ENCODE results near the gene RNMT.

The RNMT gene

DNA sequence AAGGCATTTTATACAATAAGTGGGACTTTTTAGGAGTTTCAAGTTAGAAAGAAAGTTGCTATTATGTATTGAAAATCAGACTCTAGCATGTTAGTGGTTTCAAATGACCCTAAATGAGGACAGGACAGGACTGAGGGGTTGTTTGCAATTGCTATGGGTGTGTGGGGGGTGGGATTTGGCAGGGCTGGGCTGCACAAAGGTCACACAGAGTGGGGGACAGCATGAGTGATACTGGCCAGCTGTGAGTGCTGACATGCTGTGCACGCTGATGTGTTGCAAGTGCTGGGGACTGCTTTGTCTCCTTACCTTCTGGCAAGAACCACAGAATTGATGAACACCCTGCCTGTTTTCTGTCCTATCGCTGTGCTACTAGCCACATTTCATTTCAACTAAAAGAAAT lies 29.8 kb downstream of the RNMT start:
- no peak for ATAC-seq (replicated peaks; ENCODE audit: extremely low read depth, poor library complexity, severe bottlenecking)
- Mint-ChIP-seq H3K27me3 (no peaks in the 10 kb centered on the region), H3K27ac (ENCODE audit: low read depth) (no peak overlapping the region), H3K36me3 (ENCODE audit: insufficient read depth) (peaks cover 55% of the 10 kb centered on the region), H3K4me3 (no peak overlapping the region), H3K4me1 (no peaks in the 10 kb centered on the region), H3K9me3 (no peaks in the 10 kb centered on the region)
- DNase-seq (ENCODE audit: low spot score in 2 of 2) = no peak

DNA sequence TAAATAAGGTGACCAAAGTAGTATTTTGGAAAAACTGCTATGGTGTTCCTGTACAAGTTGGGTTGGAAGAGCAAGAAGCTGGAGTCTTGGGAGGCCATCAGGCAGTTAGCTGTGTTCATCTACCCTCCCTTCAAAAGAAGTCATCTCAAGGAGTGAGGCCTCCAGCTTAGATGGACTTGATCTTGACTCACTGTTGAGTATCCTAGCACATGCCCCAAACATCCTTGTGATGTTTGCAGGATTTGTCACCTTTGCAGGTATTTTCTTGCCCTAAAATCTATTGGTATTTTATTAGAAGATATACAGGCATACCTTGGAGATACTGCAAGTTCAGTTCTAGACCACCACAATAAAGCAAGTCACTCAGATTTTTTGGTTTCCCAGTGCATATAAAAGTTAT lies 30.2 kb downstream of the RNMT start:
- ATAC-seq (replicated peaks; ENCODE audit: extremely low read depth, poor library complexity, severe bottlenecking) (no peak), DNase-seq (ENCODE audit: low spot score in 2 of 2) (no peak)
- Mint-ChIP-seq H3K4me3 (no peak overlapping the region), H3K9me3 (no peaks in the 10 kb centered on the region), H3K4me1 (no peaks in the 10 kb centered on the region), H3K27me3 (no peaks in the 10 kb centered on the region), H3K27ac (ENCODE audit: low read depth) (no peak overlapping the region), H3K36me3 (ENCODE audit: insufficient read depth) (peaks cover 53% of the 10 kb centered on the region)

DNA sequence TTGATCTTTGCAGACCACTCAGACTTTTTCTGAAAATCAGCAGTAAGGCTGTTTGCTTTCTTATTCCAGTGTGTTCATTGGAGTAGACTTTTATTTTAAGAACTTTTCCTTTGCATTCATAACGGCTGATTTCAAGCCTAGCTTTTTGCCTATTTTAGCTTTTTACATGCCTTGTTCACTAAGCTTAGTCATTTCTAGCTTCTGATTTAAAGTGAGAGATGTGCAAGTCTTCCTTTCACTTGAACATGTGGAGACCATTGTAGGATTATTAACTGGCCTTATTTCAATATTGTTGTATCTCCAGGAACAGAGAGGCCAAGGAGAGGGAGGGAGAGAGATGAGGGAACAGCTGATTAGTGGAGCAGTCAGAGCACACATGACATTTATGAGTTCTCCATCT lies 32.1 kb downstream of the RNMT start:
- DNase-seq (ENCODE audit: low spot score in 2 of 2) (no peak), ATAC-seq (replicated peaks; ENCODE audit: extremely low read depth, poor library complexity, severe bottlenecking) (no peak)
- Mint-ChIP-seq H3K4me3 (no peak overlapping the region), H3K36me3 (ENCODE audit: insufficient read depth) (peaks cover 46% of the 10 kb centered on the region), H3K4me1 (no peaks in the 10 kb centered on the region), H3K27ac (ENCODE audit: low read depth) (no peak overlapping the region), H3K9me3 (no peaks in the 10 kb centered on the region), H3K27me3 (no peaks in the 10 kb centered on the region)

DNA sequence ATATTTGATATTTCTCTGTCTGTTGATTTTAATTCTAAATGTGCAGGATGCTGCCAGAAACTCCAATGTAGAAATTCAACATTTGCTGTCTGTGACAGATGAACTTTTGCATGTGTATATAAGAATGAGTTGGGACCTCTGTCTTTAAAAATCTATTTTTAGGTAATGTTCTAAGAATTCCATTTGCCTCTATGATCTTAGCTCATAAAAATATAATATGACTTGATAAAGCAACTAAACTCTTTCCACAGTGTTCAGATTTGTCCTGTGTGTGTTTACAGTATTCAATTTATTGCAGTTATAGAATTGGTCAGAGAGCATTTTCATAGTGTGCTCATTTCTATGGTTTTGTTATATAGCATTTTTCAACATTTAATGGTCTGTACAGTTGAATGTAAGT lies 33.6 kb downstream of the RNMT start:
- no peaks in the 10 kb centered on the region for H3K4me1 Mint-ChIP-seq
- no peaks in the 10 kb centered on the region for H3K27me3 Mint-ChIP-seq
- DNase-seq (ENCODE audit: low spot score in 2 of 2) = no peak
- H3K27ac Mint-ChIP-seq (ENCODE audit: low read depth) = no peak overlapping the region
- no peaks in the 10 kb centered on the region for H3K9me3 Mint-ChIP-seq
- H3K36me3 Mint-ChIP-seq (ENCODE audit: insufficient read depth) = peaks cover 34% of the 10 kb centered on the region
- no peak for ATAC-seq (replicated peaks; ENCODE audit: extremely low read depth, poor library complexity, severe bottlenecking)
- no peak overlapping the region for H3K4me3 Mint-ChIP-seq

GRCh38 chr18:13762690-13763439 lies 36.4 kb downstream of the RNMT start:
- H3K27me3 Mint-ChIP-seq = no peaks in the 10 kb centered on the region
- DNase-seq (ENCODE audit: low spot score in 2 of 2) (no peak), ATAC-seq (replicated peaks; ENCODE audit: extremely low read depth, poor library complexity, severe bottlenecking) (no peak)
- no peak overlapping the region for H3K27ac Mint-ChIP-seq (ENCODE audit: low read depth)
- no peaks in the 10 kb centered on the region for H3K4me1 Mint-ChIP-seq
- peaks cover 22% of the 10 kb centered on the region for H3K9me3 Mint-ChIP-seq
- H3K4me3 Mint-ChIP-seq = no peak overlapping the region
- peaks cover 16% of the 10 kb centered on the region for H3K36me3 Mint-ChIP-seq (ENCODE audit: insufficient read depth)

DNA sequence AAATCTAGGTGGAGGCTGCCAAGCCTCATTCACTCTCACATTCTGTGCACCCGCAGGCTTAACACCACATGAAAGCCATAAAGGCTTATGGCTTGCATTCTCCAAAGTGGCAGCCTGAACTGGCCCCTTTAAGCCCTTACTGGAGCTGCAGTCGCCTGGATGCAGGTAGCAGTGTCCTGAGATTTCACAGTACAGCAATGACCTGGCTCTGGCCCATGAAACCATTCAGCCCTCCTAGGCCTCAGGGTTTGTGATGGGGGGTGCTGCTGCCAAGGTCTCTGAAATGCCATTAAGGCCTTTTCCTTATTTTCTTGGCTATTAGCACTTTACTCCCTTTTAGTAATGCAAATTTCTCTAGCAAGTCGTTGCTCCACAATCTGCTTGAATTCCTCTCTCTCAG lies 48.6 kb downstream of the RNMT start:
- H3K4me1 Mint-ChIP-seq = no peaks in the 10 kb centered on the region
- ATAC-seq (replicated peaks; ENCODE audit: extremely low read depth, poor library complexity, severe bottlenecking) = no peak
- peaks cover 9% of the 10 kb centered on the region for H3K9me3 Mint-ChIP-seq
- no peaks in the 10 kb centered on the region for H3K36me3 Mint-ChIP-seq (ENCODE audit: insufficient read depth)
- H3K4me3 Mint-ChIP-seq = no peak overlapping the region
- DNase-seq (ENCODE audit: low spot score in 2 of 2) = no peak
- H3K27ac Mint-ChIP-seq (ENCODE audit: low read depth) = no peak overlapping the region
- peaks cover 14% of the 10 kb centered on the region for H3K27me3 Mint-ChIP-seq

- H3K27me3 Mint-ChIP-seq = peaks cover under 1% of the 10 kb centered on the region
- no peaks in the 10 kb centered on the region for H3K4me1 Mint-ChIP-seq
- DNase-seq (ENCODE audit: low spot score in 2 of 2) = no peak
- no peak for ATAC-seq (replicated peaks; ENCODE audit: extremely low read depth, poor library complexity, severe bottlenecking)
- no peaks in the 10 kb centered on the region for H3K36me3 Mint-ChIP-seq (ENCODE audit: insufficient read depth)
- peaks cover 5% of the 10 kb centered on the region for H3K9me3 Mint-ChIP-seq
- no peak overlapping the region for H3K4me3 Mint-ChIP-seq
- no peak overlapping the region for H3K27ac Mint-ChIP-seq (ENCODE audit: low read depth)
Measured at GRCh38 chr18:13791181-13791580, 64.7 kb downstream of the RNMT start.

GRCh38 chr18:13793819-13794218 lies 67.3 kb downstream of the RNMT start:
- no peak for DNase-seq (ENCODE audit: low spot score in 2 of 2)
- no peaks in the 10 kb centered on the region for H3K4me1 Mint-ChIP-seq
- no peak overlapping the region for H3K27ac Mint-ChIP-seq (ENCODE audit: low read depth)
- H3K27me3 Mint-ChIP-seq = peaks cover 26% of the 10 kb centered on the region
- ATAC-seq (replicated peaks; ENCODE audit: extremely low read depth, poor library complexity, severe bottlenecking) = no peak
- peaks cover 2% of the 10 kb centered on the region for H3K36me3 Mint-ChIP-seq (ENCODE audit: insufficient read depth)
- no peaks in the 10 kb centered on the region for H3K9me3 Mint-ChIP-seq
- H3K4me3 Mint-ChIP-seq = no peak overlapping the region

- H3K4me1 Mint-ChIP-seq = peaks cover 11% of the 10 kb centered on the region
- ATAC-seq (replicated peaks; ENCODE audit: extremely low read depth, poor library complexity, severe bottlenecking) = no peak
- no peak overlapping the region for H3K4me3 Mint-ChIP-seq
- H3K27ac Mint-ChIP-seq (ENCODE audit: low read depth) = no peak overlapping the region
- H3K27me3 Mint-ChIP-seq = peaks cover 52% of the 10 kb centered on the region
- no peak for DNase-seq (ENCODE audit: low spot score in 2 of 2)
- peaks cover 2% of the 10 kb centered on the region for H3K36me3 Mint-ChIP-seq (ENCODE audit: insufficient read depth)
- H3K9me3 Mint-ChIP-seq = no peaks in the 10 kb centered on the region
Measured at GRCh38 chr18:13796515-13796914, 70.0 kb downstream of the RNMT start.

GRCh38 chr18:13797157-13797611 lies 70.7 kb downstream of the RNMT start:
- H3K27ac Mint-ChIP-seq (ENCODE audit: low read depth) = no peak overlapping the region
- ATAC-seq (replicated peaks; ENCODE audit: extremely low read depth, poor library complexity, severe bottlenecking) (no peak), DNase-seq (ENCODE audit: low spot score in 2 of 2) (no peak)
- H3K36me3 Mint-ChIP-seq (ENCODE audit: insufficient read depth) = peaks cover 2% of the 10 kb centered on the region
- H3K27me3 Mint-ChIP-seq = peaks cover 56% of the 10 kb centered on the region
- H3K4me1 Mint-ChIP-seq = peaks cover 11% of the 10 kb centered on the region
- H3K9me3 Mint-ChIP-seq = no peaks in the 10 kb centered on the region
- H3K4me3 Mint-ChIP-seq = no peak overlapping the region

- DNase-seq (ENCODE audit: low spot score in 2 of 2) = no peak
- ATAC-seq (replicated peaks; ENCODE audit: extremely low read depth, poor library complexity, severe bottlenecking) = no peak
- Mint-ChIP-seq H3K27ac (ENCODE audit: low read depth) (no peak overlapping the region), H3K27me3 (peaks cover 78% of the 10 kb centered on the region), H3K4me3 (no peak overlapping the region), H3K36me3 (ENCODE audit: insufficient read depth) (peaks cover 2% of the 10 kb centered on the region), H3K4me1 (peaks cover 11% of the 10 kb centered on the region), H3K9me3 (no peaks in the 10 kb centered on the region)
Measured at GRCh38 chr18:13799396-13799795, 72.9 kb downstream of the RNMT start.

DNA sequence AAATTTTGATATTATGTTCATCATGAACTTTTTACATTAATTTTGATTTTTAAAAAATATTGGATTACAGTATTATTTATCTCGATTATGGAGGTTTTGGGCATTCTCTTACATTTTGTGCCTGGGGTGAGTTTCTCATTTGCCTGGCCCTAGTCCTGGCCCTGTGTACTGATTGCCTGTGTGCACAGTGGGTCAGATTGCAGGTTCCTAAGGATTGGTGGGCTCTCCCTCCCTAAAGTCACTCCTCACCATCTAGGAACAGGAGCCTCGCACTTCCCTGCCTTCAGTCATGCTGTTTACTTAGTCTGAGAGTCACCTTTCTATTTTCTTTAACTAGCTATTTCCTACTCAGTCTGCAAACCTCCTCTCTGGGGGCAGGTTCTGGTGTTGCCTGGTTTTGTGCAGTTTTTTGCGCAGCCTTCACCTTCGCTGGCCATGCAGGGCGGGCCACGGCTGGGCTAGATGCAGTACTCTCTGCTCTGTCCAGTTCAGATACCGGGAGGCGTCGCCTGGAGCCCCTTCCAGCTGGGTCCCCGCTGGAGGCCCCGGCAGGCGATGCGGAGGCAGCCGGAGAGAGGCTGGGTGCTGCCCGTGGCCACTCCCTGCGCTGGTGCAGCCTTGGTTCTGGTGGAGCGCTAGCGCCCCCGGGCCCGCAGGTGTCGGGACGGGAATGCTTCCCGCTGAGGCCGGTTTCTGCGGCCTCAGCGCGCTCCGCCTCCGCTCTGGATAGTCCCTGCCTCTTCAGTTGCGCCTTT lies 74.2 kb downstream of the RNMT start:
- no peak overlapping the region for H3K27ac Mint-ChIP-seq (ENCODE audit: low read depth)
- peaks cover 91% of the 10 kb centered on the region for H3K27me3 Mint-ChIP-seq
- H3K4me3 Mint-ChIP-seq = peak overlapping the region; percentile 14

DNA sequence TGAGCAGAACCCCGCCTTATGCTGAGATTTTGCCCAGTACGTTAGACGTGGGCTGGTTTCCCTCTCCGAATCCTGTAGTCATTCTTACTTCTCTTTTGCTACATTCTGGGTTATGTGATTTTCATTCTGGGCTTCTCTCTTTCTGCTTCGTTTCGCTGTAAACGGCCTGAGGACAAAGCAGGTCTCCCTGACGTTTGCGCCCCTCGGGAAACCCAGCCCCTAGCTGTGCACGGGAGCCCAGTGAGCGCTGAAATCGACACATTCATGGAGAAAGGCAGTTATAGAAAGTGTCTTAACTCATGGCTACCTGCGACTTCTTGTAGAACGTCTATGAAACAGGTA lies 74.8 kb downstream of the RNMT start:
- Mint-ChIP-seq H3K27me3 (peaks cover 96% of the 10 kb centered on the region), H3K4me3 (peak overlapping the region; percentile 14), H3K36me3 (ENCODE audit: insufficient read depth) (peaks cover 2% of the 10 kb centered on the region), H3K9me3 (no peaks in the 10 kb centered on the region), H3K4me1 (peaks cover 11% of the 10 kb centered on the region), H3K27ac (ENCODE audit: low read depth) (no peak overlapping the region)
- ATAC-seq (replicated peaks; ENCODE audit: extremely low read depth, poor library complexity, severe bottlenecking) (no peak), DNase-seq (ENCODE audit: low spot score in 2 of 2) (no peak)

More for the DNA sequence above, 74.2 kb downstream of the RNMT start:
- Mint-ChIP-seq H3K36me3 (ENCODE audit: insufficient read depth) (peaks cover 2% of the 10 kb centered on the region), H3K4me1 (peaks cover 11% of the 10 kb centered on the region), H3K9me3 (no peaks in the 10 kb centered on the region)
- ATAC-seq (replicated peaks; ENCODE audit: extremely low read depth, poor library complexity, severe bottlenecking) (no peak), DNase-seq (ENCODE audit: low spot score in 2 of 2) (no peak)

Data from central memory CD8-positive, alpha-beta T cell (primary cell).